Measurements from ENCODE around the gene TRPM2.

TRPM2 gene

DNA sequence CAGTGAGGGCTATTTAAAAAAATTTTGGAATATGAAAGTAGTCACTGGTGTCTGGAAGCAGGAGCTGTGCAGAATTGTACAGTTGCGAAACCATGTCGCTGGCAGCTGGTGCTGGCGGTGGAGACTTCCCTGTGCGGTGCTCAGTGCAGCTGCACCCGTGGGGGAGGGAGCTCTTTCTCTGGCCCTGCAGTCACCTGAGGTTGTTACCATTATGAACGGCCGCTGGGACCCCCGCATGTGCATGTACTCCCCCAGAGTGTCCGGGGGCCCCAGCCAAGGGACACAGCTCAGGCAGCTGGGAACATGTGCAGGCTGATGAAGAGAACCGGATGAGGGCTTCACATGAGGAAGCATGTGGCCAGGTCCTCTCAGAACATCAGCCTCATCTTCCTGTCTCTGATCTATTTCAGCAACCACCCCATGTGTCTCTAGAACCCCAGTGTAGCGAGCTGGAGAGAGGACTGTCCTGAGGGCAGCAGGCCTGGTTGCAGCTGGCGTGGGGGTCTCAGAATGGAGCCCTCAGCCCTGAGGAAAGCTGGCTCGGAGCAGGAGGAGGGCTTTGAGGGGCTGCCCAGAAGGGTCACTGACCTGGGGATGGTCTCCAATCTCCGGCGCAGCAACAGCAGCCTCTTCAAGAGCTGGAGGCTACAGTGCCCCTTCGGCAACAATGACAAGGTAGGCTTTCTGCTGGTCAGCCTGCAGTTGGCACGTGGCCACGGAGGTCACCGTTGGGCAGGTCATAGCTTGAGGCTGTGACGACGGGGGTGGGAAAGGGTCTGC, at the start of gene TRPM2:
TRPM2 (plus strand) TSS at position 431 of the 780 bp plus-strand sequence; CDS start at position 511, 80 bp downstream.
- no peak for DNase-seq

DNA sequence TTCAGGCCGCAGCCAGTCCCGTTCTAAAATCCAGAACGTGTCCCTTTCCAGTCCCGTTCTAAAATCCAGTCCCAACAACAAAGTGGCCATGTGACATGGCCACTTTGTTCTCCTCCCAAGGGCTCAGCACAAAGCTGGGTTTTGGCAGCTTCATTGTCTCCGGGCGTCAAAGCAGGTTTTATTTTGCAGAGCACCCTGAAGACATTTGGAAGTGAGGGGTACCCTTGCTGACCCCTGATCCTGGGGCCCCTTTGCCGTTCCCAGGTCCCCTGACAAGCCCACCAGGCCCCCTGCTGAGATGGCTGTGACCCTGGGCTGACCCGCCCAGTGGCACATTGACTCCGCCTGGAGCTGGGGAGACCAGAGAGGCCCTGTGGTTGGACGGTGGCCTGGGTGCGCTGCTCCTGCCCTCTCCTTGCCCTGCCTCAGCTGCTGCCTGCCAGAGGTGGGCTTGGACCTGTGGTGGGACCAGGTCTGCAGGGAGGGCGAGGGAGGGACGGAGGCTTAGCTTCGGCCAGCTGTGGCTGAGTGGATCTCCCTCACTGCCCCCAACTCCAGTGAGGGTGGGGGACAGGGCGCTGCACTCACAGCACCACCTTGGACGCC, 49.3 kb upstream of the TRPM2 start:
- DNase-seq = no peak

- DNase-seq = no peak
Observed at GRCh38 chr21:44304877-44305293, 48.5 kb upstream of the TRPM2 start.

DNA sequence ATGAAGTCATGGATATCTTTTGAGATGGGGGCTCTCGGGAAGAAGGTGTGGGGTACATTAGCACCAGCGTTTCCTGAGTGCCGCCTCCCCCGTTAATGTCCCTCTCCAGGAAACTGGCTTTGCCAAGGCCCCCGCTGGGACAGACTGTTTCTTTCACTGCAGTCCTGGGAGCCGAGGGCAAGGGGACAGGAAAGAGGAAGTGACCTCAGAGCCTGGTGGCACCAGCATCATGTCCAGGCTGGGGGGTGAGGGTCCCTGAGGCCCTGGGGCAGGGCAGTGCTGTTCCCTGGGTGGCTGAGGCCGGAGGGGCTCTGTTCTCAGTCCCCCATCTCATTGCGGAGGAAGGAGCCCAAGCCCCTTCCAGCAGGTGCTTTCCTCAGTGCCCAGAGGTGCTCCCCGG, 47.7 kb upstream of the TRPM2 start:
- no peak for DNase-seq

DNA sequence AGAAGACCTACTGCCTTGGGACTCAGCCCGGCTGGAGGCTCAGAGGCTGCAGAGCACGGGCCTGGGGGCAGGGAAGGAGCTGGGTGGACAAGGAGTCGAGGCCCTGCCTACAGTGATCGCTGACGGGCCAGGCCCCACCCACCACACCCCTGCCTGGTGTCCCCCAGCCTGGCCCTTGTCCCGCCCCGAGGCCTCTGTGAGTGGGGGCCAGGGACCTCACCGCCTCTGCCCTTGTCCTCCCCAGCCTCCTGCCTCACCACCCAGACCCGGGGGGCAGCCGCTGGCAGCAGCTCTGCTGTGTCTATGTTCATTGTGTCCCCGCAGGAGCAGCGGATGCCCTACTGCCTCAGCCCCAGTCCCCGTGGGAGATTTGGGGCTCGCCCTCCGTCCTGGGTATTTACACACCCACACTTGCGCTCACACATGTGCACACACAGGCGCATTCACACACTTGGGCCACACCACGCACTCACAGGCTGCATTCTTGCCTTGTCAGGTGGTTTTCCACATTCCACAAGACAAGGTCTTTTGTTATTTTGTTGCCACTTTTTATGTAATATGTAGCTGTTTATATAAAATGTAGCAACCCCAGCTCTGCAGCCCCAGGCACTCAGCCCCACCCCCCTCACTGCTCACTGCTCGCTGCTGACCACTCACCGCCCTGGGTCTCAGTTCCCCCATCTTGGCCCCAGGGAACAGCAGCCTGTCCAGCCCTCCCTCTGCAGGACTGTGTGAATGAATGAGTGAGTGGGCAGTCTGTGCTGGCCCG, 46.3 kb upstream of the TRPM2 start:
- no peak for DNase-seq

- DNase-seq = no peak
Observed at GRCh38 chr21:44310628-44311507, 42.6 kb upstream of the TRPM2 start.

DNA sequence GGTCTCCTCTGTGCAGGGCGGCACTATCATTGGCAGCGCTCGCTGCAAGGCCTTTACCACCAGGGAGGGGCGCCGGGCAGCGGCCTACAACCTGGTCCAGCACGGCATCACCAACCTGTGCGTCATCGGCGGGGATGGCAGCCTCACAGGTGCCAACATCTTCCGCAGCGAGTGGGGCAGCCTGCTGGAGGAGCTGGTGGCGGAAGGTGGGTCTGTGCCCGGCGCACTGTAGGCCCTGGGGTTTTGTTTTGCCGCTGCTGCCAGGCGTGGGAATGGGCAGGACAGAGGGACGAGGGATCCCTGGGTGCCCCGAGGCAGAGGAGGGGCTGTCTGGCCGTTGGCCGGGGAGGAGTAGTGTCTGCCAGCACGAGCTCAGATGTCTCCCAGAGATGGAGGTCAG, 41.3 kb upstream of the TRPM2 start:
- DNase-seq = no peak

DNA sequence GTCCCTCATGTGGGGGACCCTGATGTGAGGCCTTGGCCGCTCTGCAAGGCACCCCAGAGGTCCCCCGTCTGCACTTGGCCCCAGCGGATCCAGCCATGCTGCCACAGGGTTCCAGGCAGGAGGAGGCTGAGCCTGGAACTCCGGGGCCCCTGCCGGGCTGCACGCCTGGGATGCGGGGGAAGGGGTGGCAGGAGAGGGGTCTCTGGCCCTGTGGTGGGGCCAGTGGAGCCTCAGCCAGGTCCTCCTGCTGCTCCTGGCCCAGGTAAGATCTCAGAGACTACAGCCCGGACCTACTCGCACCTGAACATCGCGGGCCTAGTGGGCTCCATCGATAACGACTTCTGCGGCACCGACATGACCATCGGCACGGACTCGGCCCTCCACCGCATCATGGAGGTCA, 40.7 kb upstream of the TRPM2 start:
- DNase-seq = no peak

GRCh38 chr21:44313451-44313850, 40.0 kb upstream of the TRPM2 start:
- DNase-seq = no peak

GRCh38 chr21:44314128-44314527, 39.3 kb upstream of the TRPM2 start:
- DNase-seq = no peak

- no peak for DNase-seq
Observed at GRCh38 chr21:44314561-44314960, 38.9 kb upstream of the TRPM2 start.

- no peak for DNase-seq
Observed at GRCh38 chr21:44315691-44316203, 37.7 kb upstream of the TRPM2 start.

- DNase-seq = no peak
Observed at GRCh38 chr21:44316277-44316900, 37.0 kb upstream of the TRPM2 start.

DNA sequence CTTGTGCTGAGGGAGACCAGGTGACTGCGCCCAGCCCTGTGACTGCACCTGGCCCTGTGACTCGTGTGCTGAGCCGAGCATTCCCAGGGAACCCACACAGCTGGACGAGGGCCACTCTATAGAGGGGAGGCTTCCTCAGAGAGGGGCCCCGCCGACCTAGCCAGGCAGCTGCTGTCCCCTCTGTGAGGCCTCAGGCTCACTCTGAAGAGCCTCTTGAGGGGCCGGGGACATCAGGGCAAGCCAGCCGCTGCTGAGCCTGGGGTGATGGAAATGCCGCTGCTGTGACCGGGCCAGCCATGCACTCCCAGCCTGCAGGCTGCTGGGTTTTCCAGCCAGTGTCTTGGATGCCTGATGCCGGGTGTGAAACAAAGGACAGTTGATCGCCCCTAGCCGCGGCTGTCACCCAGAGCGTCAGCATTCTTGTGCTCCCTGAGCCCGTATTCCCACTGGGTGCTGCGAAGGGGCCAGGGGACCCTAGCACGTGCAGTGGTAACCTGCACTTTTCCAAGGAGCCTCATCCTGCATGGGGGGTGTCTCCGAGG, 36.1 kb upstream of the TRPM2 start:
- DNase-seq = no peak

DNA sequence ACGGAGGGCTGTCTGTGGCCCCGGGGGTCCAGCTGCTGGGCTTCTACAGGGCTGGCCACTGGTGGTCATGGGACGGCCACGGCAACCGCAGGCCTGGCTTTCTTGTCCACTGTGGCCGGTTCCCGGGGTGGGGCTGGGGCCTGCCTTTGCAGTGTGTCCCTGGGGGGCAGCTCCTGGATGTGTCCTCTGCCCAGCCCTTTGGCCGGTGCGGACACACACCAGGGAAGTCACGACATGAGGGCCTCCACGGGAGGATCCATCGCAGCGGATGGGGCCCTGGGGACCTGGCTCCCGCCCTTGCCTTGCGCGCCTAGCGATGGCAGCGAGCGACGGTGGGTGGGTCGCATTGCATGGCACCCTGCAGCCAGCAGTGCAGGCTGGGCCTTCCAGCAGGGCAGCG, 35.5 kb upstream of the TRPM2 start:
- no peak for DNase-seq

DNA sequence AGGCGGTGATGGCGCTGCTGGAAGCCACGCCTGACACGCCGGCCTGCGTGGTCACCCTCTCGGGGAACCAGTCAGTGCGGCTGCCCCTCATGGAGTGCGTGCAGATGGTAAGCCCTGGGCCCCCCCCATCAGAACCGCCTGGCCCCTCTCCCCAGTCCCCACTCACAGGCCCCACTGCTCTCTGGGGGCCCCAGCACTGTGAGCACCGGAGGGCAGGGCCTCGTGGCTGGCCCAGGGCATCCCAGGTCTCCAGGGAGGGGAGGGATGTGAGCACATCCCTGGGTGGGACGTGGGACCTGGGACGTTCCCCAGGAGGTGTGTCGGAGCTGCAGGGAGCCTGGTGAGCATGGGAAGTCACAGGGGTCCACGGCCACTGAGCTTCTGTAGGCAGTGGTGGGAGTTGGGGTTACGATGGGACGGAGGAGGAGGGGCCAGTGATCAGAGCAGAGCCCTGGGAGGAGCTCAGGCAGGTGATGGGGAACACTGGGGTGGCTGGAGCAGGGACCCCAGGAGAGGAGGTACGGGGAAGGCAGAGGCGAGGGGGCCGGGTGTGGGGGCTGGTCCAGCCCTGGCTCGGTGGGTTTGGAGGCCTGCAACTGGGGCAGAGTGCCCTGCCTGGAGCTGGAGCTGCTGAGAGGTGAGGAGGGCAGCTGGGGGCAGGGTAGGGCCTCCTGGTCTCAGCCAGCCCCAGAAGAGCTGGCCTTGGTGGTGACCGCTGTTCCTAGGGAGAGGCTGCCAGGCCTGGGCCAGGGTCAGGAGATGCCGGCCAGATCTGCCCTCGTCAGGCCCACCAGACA, 34.7 kb upstream of the TRPM2 start:
- DNase-seq = no peak

DNA sequence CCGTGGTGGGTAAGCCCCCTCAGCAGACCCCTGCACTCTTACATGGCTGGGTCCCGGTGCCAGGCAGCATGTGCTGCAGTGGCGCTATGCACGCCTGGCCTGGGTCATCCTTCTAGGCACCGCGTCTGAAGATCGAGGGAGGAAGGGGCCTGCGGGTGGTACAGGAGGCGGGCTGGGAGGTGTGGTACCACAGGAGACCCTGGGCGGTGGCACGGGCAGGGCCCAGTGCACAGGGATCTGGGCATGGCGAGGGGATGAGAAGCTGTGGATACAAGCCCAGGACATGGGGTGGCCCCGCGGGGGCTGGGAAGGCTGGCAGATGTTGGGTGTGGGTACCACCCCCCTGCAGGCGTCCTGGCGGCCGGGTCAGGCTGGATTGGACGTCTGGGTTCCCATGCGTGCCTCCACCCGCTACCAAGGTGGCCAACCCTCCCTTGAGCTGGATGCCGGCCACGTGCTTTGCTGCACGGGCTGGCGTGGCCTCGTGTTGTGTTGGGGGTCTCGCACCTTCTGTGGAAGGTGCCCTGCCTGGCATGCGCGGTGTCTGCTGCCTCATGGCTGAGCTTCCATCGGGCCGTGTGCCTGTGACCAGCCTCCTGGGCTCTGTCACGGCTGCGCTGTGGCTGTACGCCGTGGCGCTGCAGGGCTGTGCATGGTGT, 33.9 kb upstream of the TRPM2 start:
- no peak for DNase-seq

- no peak for DNase-seq
Observed at GRCh38 chr21:44320847-44321246, 32.6 kb upstream of the TRPM2 start.

DNA sequence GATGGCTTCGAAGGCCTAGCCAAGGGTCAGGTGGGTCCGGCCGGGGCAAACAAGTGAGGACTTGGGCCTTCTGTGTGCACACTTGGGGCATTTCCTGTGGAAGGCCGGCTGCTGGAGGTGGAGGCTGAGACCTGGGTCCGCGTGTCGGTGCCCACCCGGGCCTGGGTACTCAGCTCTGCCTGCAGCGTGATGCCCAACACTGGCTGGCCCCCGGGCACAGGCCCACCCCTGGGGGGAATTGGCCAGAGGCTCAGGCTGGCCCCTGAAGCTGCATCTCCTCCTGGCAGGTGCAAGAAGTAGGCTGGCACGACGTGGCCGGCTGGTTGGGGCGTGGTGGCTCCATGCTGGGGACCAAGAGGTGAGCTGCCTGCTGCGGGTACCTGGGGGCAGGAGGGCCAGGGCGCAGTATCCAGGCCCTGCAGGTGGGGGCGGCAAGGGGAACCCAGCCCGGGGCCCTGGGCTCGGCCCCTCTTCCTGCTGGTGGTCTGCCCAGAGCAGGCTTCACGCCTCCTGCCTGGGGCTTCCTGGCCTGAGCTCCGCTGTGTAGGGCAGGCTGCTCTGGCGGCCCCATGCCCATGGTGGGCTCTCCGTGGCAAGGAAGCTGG, 31.5 kb upstream of the TRPM2 start:
- DNase-seq = no peak
